ENCODE measurements around the gene MSL1.

DNA sequence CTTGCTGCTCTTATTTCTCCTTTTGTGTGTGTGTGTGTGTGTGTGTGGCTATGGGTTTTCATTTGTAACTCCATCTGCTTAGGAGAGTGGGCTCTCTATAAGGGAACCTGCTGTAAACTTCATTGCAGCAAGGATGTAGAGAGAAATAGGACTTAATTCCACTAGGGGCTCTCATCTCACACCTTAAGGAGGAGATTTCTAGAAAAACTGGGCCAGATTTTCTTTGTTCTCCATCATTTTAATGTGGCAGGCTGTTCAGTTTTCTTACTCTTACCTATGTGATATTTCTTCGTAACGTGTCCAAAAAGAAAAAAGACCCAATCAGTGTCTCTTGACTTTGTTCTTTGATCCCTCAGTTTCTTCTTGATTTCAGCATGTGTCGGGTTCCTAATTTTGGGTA, 14.0 kb downstream of the MSL1 start:
- TF ChIP-seq, protein P1, sequence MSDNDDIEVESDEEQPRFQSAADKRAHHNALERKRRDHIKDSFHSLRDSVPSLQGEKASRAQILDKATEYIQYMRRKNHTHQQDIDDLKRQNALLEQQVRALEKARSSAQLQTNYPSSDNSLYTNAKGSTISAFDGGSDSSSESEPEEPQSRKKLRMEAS (IDR thresholded peaks at IDR 0.05), result no peak
- TF ChIP-seq NFIC (IDR thresholded peaks at IDR 0.05), result no peak
- TF ChIP-seq, protein P2, sequence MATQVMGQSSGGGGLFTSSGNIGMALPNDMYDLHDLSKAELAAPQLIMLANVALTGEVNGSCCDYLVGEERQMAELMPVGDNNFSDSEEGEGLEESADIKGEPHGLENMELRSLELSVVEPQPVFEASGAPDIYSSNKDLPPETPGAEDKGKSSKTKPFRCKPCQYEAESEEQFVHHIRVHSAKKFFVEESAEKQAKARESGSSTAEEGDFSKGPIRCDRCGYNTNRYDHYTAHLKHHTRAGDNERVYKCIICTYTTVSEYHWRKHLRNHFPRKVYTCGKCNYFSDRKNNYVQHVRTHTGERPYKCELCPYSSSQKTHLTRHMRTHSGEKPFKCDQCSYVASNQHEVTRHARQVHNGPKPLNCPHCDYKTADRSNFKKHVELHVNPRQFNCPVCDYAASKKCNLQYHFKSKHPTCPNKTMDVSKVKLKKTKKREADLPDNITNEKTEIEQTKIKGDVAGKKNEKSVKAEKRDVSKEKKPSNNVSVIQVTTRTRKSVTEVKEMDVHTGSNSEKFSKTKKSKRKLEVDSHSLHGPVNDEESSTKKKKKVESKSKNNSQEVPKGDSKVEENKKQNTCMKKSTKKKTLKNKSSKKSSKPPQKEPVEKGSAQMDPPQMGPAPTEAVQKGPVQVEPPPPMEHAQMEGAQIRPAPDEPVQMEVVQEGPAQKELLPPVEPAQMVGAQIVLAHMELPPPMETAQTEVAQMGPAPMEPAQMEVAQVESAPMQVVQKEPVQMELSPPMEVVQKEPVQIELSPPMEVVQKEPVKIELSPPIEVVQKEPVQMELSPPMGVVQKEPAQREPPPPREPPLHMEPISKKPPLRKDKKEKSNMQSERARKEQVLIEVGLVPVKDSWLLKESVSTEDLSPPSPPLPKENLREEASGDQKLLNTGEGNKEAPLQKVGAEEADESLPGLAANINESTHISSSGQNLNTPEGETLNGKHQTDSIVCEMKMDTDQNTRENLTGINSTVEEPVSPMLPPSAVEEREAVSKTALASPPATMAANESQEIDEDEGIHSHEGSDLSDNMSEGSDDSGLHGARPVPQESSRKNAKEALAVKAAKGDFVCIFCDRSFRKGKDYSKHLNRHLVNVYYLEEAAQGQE (IDR thresholded peaks at IDR 0.05; ENCODE audit: low read depth), result no peak
- no peak for TF ChIP-seq ZBTB7A (IDR thresholded peaks at IDR 0.05; ENCODE audit: low read depth)
- no peak for TF ChIP-seq CREB1 (IDR thresholded peaks at IDR 0.05; ENCODE audit: low read depth)
- no peak for TF ChIP-seq TAF1 (IDR thresholded peaks at IDR 0.05; ENCODE audit: low read depth)
- no peak for TF ChIP-seq YY1 (IDR thresholded peaks at IDR 0.05; ENCODE audit: low read depth)
- TF ChIP-seq EP300 (IDR thresholded peaks at IDR 0.05; ENCODE audit: borderline replicate concordance), result no peak
- no peak for TF ChIP-seq RAD21 (IDR thresholded peaks at IDR 0.05; ENCODE audit: low read depth)
- no peak for TF ChIP-seq CEBPB (IDR thresholded peaks at IDR 0.05)
